SK-MEL-5 (cell line): ENCODE results near the gene SMIM31. TPM values are rescaled to one million over a fixed set of nuclear protein-coding genes. Genes with fewer than 3 reads are reported as not detected.

Source experiments
- DNase-seq: peaks from one replicate; pipeline ENCODE4 v3.0.0-alpha.2; 2016; ENCODE audit warnings: low read depth, low spot score
- in situ Hi-C: cut with HindIII; loops from 2 replicates; pipeline ENCODE4 v1.10.0; 2016; ENCODE audit warnings: low sequenced_read_pairs, high pct_unique_total_duplicates, low pct_unique_long_range_greater_than_20kb
- polyA plus RNA-seq, 2 experiments: library from polyadenylated mRNA; depleted of rRNA; stranded (reverse); fragments of >200 nt; gene quantifications; 2 replicates each; pipeline ENCODE4 v1.2.3, GENCODE V29; 2015
- total RNA-seq: library from RNA; depleted of rRNA; stranded (reverse); fragments of >200 nt; shearing (Covaris generic); gene quantifications from 2 replicates; pipeline ENCODE4 v1.2.3, GENCODE V29; 2014; rRNA removed

SMIM31 gene
- 0.26 and 0.56 TPM in 2 replicates for total RNA-seq
- polyA plus RNA-seq (2015; cell fraction: cytosol; rRNA removed), result 0.51 TPM in 1 of 2 replicates, not detected in the other
- not detected in 2 replicates for polyA plus RNA-seq (2015; cell fraction: nucleus; rRNA removed)

DNA sequence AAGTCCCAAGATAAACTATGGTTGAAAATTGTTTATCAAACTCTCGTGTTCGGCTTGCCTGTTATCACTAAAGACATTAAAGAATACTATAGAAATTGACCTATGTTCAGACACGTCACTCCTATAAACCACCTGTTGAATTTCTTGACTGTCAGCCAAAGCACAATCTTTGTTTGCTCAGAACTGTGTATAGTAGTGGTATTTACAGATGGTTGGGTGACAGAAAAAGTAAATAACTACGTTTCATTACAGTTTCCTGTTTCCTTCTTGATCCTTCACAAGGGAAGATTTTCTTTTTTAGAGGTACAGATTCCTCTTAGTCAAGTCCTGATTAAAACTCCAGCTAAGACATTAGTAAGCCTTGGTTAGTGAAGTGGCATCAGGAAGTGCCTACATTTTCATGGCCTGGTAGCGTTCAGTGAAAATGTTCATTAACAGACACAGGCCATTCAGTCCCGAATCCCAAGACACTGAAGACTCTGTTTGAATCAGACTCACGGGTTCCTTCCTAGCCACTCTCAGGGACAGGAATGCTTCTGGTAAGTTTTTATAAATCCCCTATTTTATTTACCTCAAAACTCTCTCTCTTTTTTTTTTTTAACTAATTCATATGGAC is at the start of gene SMIM31:
SMIM31 (plus strand) TSS at position 259 of the 616 bp plus-strand sequence. CDS start 16,313 bp downstream, outside the sequence.
- DNase-seq, result peak; percentile 70
- in situ Hi-C loops, result no loop called here

DNA sequence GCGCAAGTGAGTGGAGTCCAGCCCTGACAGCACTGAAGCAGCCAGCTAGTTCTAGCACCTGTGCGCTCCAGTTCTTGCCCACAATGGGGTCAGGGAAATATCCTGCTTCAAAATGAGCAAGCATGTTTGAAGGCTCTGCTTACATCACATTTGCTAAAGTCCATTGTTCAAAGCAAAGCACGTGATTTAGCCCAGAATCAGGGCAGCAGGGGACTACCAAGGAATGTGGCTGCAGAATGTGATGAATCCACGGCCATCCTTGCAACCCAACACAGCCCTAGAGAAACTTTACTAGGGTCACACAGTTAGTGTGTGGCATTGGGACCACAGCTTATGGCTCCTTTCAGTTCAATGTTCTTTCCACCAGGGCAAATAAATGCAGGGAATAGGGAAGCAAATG is 47.3 kb upstream of the SMIM31 start:
- in situ Hi-C loops, result no loop called here
- no peak for DNase-seq

DNA sequence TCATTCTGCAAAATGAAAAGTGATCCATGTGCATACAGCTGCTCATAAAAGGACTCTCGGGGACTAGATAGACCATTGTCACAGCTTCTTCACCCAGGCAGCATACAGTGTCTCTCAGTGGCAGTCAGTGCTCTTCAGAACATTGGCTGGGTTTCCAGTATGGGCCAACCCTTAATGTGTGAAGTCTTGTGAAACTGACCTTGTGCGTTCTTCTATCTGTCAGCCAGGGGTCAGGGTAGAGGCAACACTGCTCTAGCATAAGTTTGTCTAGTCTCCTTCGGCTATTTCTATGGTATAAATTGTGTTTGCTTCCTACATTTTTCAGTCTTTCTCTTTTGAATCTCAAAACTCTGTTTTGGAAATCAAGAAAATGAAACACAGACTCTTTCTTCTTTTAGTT is 37.0 kb upstream of the SMIM31 start:
- in situ Hi-C loops, result no loop called here
- DNase-seq, result peak; percentile 54

- no peak for DNase-seq
- in situ Hi-C loops, result no loop called here
These were observed 35.1 kb upstream of the SMIM31 start for GRCh38 chr4:164718827-164719226.

- DNase-seq, result no peak
- in situ Hi-C loops, result no loop called here
These were observed 28.9 kb upstream of the SMIM31 start for GRCh38 chr4:164725066-164725465.

DNA sequence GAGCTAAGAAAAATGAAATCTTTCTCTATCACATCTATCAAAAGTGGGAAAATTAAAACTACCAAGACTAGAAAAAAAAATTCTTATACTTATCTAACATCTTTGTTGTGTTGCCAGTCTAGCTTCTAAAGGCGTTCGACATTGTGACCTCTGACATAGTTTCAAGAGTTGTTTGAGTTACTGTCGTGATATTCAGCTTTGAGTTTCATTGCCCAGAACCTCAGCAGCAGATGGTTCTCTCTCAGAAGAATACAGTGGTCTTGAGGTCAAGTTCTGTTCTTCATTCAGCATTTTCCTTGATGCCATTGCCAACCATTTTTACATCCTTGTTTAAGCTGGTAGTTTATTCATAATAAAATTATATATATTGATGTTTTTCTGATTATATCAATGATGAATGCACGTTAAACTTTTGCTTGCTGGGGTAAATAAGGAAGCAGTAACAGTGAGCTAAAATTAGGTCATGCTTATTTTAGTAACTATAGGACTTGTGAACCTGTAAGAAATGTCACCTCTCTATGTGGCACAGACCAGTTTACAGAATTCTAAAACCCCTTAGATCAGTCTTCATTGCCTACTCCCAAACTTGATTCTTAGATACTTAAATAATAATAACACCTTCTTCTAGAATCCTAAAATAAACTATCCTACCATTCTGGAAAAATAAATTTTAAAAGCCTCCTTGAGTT is 23.1 kb upstream of the SMIM31 start:
- DNase-seq, result no peak
- in situ Hi-C loops, result no loop called here

GRCh38 chr4:164731827-164732474 is 22.0 kb upstream of the SMIM31 start:
- DNase-seq, result peak; percentile 68
- in situ Hi-C loops, result no loop called here

DNA sequence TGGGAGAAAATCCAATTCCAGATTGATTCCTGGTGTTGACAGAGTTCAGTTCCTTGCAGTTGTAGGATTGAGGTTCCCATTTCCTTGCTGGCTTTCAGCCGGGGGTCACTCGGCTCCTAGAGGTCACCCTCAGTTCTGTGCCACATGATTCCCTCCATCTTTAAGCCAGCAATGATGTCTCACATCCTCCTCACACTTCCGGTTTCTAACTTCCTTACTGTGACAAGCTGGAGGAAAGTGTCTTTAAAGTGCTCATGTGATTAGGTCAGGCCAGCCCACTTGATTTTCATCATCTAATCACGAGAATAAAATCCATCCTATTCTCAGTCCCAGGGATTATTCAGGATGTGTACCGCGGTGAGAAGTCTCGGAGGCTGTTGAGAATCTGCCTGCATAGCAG is 19.4 kb upstream of the SMIM31 start:
- DNase-seq, result peak; percentile 37
- in situ Hi-C loops, result no loop called here

DNA sequence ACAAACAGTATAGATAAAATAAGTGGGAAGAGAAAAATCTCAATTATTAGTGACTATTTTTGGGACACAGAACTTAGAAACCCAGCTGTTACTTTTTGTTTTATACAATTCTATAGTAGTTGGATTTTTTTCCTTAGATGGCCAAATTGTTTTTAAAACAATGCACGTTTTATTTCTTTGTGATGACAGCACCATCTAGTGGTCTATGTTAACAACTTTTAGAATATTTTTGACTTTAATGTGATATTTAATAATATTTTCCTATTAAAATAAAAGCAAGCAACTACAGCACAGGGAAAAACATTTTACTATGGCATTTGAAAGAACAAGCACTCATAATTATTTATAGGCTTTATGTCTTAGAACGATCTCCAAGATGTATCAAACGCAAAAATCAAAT is 5.6 kb upstream of the SMIM31 start:
- in situ Hi-C loops, result no loop called here

GRCh38 chr4:164755432-164755831 is 1.5 kb downstream of the SMIM31 start:
- no peak for DNase-seq
- in situ Hi-C loops, result no loop called here

More for the DNA sequence above, 5.6 kb upstream of the SMIM31 start:
- peak; percentile 51 for DNase-seq

GRCh38 chr4:164756686-164757085 is 2.8 kb downstream of the SMIM31 start:
- no peak for DNase-seq
- in situ Hi-C loops, result no loop called here

- in situ Hi-C loops, result no loop called here
- no peak for DNase-seq
These were observed 7.3 kb downstream of the SMIM31 start for GRCh38 chr4:164761241-164761640.

GRCh38 chr4:164761746-164762275 is 7.9 kb downstream of the SMIM31 start:
- in situ Hi-C loops, result no loop called here
- no peak for DNase-seq

GRCh38 chr4:164765096-164765495 is 11.2 kb downstream of the SMIM31 start:
- in situ Hi-C loops, result no loop called here
- DNase-seq, result no peak

DNA sequence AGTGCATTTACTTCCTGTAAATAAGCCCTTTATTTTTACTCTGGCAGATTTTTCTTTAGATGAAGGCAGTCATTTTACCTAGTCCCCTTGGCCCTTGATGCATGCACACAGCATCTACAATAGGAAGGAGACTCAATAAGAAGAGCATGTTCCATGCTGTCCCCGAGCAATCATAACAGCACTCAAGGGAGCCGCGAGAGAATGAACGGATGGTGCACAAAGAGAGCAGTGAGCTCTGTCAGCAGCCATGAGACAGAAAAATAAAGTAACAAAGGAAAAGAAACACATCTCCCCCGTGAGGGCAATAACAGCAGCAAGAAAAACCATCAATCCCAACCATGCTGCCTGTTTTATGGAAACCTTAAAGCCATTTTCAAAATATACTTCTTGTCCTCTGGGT is 11.9 kb downstream of the SMIM31 start:
- in situ Hi-C loops, result no loop called here
- DNase-seq, result peak; percentile 15

- DNase-seq, result peak; percentile 30
- in situ Hi-C loops, result no loop called here
These were observed 14.6 kb downstream of the SMIM31 start for GRCh38 chr4:164768516-164768915.

DNA sequence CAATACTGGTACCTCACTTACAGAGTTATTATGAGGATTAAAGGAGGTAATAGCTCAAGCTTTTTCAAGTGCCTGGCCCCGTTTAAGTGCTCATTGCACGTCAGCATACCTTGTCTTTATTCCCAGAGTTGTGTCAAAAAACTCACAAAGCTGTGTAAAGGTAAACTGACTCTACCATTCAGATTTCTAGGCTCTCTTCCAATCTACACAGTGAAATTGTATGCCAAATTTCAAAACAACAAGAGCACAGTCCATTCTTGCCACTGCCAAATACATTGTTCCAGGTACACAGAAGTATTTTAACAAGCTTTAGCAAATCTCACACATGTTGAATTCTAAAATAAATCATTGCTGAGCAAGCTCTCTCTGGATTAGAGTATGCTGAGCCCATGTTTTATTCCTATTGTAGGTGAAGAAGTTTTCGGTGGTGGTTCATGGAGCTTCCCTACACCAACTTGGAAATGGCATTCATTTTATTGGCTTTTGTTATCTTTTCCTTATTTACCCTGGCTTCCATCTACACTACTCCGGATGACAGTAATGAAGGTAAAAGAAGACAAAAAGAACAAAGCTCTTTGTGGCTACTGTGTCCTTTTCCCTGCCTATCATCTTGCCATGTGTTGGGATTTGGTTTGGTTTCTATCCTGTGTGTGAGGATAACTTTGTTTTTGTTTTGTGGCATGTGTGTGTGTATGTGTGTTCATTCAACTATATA is 16.2 kb downstream of the SMIM31 start:
- in situ Hi-C loops, result no loop called here
- DNase-seq, result no peak

GRCh38 chr4:164771088-164771487 is 17.2 kb downstream of the SMIM31 start:
- DNase-seq, result no peak

More at GRCh38 chr4:164771088-164771487, 17.2 kb downstream of the SMIM31 start:
- in situ Hi-C loops, result no loop called here
